Coronary artery (tissue), 2 donors: ENCODE data around the gene ARHGAP10.

Experiments used
- DNase-seq: peaks from one replicate; pipeline ENCODE4 v3.0.0-alpha.2; 2017; ENCODE audit warnings: low spot score
- H3K27ac ChIP-seq, 2 donors: fragments of 200-600 bp; sonication (generic); one replicate each; pipeline ENCODE4 v1.5.1; 2016 to 2019
- H3K4me3 ChIP-seq: fragments of 200-600 bp; sonication (generic); 2 replicates; pipeline ENCODE4 v1.5.1; 2016; ENCODE audit warnings: mild to moderate bottlenecking, moderate library complexity
- CTCF ChIP-seq: fragments of 200-600 bp; sonication (generic); IDR thresholded peaks from one replicate; pipeline ENCODE4 v1.5.1; 2019; ENCODE audit warnings: antibody characterized with exemption

ARHGAP10 gene

GRCh38 chr4:148089624-148090023 is 357.7 kb downstream of the ARHGAP10 start:
- TF ChIP-seq CTCF = no peak
- Histone ChIP-seq H3K27ac (no peak overlapping the region), H3K4me3 (no peak overlapping the region)
- peak; percentile 57 for DNase-seq

GRCh38 chr4:148090029-148090428 is 358.1 kb downstream of the ARHGAP10 start:
- no peak for TF ChIP-seq CTCF
- no peak overlapping the region for H3K27ac ChIP-seq
- H3K4me3 ChIP-seq = no peak overlapping the region
- DNase-seq = peak; percentile 62

- Histone ChIP-seq H3K27ac (no peak overlapping the region), H3K4me3 (no peak overlapping the region)
- TF ChIP-seq CTCF = no peak
- DNase-seq = peak; percentile 65
These were observed 358.9 kb downstream of the ARHGAP10 start for GRCh38 chr4:148090503-148091476.

GRCh38 chr4:148091896-148092295 is 360.0 kb downstream of the ARHGAP10 start:
- H3K4me3 ChIP-seq = no peak overlapping the region
- no peak for DNase-seq
- no peak overlapping the region for H3K27ac ChIP-seq
- no peak for TF ChIP-seq CTCF

GRCh38 chr4:148092316-148093014 is 360.6 kb downstream of the ARHGAP10 start:
- Histone ChIP-seq H3K27ac (no peak overlapping the region), H3K4me3 (no peak overlapping the region)
- no peak for TF ChIP-seq CTCF
- no peak for DNase-seq

- no peak for TF ChIP-seq CTCF
- no peak overlapping the region for H3K4me3 ChIP-seq
- DNase-seq = peak; percentile 69
- no peak overlapping the region for H3K27ac ChIP-seq
These were observed 361.2 kb downstream of the ARHGAP10 start for GRCh38 chr4:148093065-148093464.
